Mesothelial cell of epicardium (in vitro differentiated cells): ENCODE measurements around the gene PELO. TPM values are rescaled to one million over a fixed set of nuclear protein-coding genes. Genes with fewer than 3 reads are reported as not detected.

Source experiments
- DNase-seq, 2 experiments: peaks; one replicate each; pipeline ENCODE4 v3.0.0; 2021; ENCODE audit warnings: low spot score in 2 of 2; ENCODE audit not compliant: unreplicated experiment in 2 of 2
- H3K27ac Mint-ChIP-seq: 2 replicates; pipeline ENCODE4 v1.8.0; 2021; ENCODE audit warnings: mixed read lengths
- H3K27me3 Mint-ChIP-seq: 2 replicates; pipeline ENCODE4 v1.8.0; 2021; ENCODE audit warnings: low read depth, mixed read lengths
- H3K36me3 Mint-ChIP-seq: 2 replicates; pipeline ENCODE4 v1.8.0; 2021; ENCODE audit warnings: mixed read lengths
- H3K4me1 Mint-ChIP-seq: 2 replicates; pipeline ENCODE4 v1.8.0; 2021; ENCODE audit warnings: mixed read lengths
- H3K4me3 Mint-ChIP-seq: 2 replicates; pipeline ENCODE4 v1.8.0; 2021; ENCODE audit warnings: mild to moderate bottlenecking, moderate library complexity, mixed read lengths
- H3K9me3 Mint-ChIP-seq: 2 replicates; pipeline ENCODE4 v1.8.0; 2021; ENCODE audit warnings: mixed read lengths
- total RNA-seq: library from RNA; stranded (reverse); gene quantifications from 3 replicates; pipeline ENCODE4 v1.2.1, GENCODE V29; 2021
- TF ChIP-seq, protein P1 (sequence below): fragments of 200-600 bp; sonication (generic); IDR thresholded peaks from one replicate; pipeline ENCODE4 v1.5.0; 2021; ENCODE audit warnings: antibody characterized with exemption; ENCODE audit not compliant: unreplicated experiment

PELO gene
- total RNA-seq, 1 donor from 2014 or later: 14.0 TPM

DNA sequence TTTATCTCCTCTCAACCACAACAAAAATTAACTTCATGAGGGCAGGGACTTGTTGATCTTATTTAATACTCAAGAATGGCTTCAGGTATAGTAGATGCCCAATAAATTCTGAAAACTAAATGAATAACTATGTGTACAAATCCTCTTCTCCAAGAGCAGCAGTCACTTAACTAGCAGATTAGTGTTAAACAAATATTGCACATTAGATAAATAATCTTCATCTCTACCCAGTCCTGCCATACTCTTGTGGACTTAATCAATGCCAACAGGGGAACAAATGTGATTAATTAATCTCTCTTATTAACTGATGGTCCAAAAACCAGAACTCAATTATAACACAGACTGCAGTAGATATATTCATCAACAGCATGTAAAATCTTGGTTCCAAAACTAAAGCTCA lies 15.0 kb upstream of the PELO start:
- no peaks in the 10 kb centered on the region for H3K9me3 Mint-ChIP-seq
- H3K36me3 Mint-ChIP-seq: no peaks in the 10 kb centered on the region
- H3K4me3 Mint-ChIP-seq: no peak overlapping the region
- no peak overlapping the region for H3K27ac Mint-ChIP-seq
- TF ChIP-seq, protein P1, sequence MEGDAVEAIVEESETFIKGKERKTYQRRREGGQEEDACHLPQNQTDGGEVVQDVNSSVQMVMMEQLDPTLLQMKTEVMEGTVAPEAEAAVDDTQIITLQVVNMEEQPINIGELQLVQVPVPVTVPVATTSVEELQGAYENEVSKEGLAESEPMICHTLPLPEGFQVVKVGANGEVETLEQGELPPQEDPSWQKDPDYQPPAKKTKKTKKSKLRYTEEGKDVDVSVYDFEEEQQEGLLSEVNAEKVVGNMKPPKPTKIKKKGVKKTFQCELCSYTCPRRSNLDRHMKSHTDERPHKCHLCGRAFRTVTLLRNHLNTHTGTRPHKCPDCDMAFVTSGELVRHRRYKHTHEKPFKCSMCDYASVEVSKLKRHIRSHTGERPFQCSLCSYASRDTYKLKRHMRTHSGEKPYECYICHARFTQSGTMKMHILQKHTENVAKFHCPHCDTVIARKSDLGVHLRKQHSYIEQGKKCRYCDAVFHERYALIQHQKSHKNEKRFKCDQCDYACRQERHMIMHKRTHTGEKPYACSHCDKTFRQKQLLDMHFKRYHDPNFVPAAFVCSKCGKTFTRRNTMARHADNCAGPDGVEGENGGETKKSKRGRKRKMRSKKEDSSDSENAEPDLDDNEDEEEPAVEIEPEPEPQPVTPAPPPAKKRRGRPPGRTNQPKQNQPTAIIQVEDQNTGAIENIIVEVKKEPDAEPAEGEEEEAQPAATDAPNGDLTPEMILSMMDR: no peak
- H3K27me3 Mint-ChIP-seq: no peaks in the 10 kb centered on the region
- no peak for DNase-seq
- H3K4me1 Mint-ChIP-seq: peaks cover 16% of the 10 kb centered on the region

DNA sequence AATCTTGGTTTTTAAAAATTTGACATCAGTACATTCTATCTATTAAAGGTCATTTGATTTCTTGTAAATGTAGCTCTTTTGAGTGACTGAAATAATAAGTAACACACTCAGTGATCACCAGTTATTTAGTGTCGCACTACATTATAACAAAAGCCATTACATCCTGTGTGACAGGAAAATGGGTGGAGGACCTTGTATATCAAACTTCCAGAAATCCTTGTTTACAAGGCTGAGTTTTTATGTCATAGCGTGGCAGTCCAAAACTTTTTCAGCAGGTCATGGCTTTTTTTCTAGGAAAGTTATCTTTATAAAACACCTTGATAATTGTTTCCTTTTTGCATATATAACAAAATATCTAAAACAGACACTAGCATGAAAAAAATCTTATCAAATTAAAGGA lies 14.4 kb upstream of the PELO start:
- Mint-ChIP-seq H3K9me3 (no peaks in the 10 kb centered on the region), H3K27me3 (no peaks in the 10 kb centered on the region), H3K4me1 (peaks cover 10% of the 10 kb centered on the region), H3K4me3 (no peak overlapping the region), H3K36me3 (no peaks in the 10 kb centered on the region), H3K27ac (no peak overlapping the region)
- DNase-seq: no peak
- TF ChIP-seq, protein P1: no peak

DNA sequence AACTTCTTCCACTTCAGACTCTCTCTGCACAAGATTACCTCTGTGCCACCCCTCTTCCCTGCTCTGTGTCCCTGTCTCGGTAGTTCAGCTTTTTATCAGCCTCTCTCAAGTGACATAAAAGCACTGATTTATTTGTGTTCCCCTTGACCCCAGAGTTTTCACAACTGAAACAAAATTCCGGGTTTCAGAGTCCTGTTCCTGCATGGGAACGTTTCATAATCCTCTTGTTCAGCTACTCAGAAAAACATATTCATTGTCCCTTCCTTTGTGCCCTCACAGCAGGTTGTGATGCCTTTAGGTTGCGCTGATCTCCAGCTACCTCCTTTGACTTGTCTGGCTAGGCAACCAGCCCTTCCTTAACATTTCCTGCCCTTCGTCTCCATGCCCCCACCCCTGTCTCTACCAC lies 13.7 kb upstream of the PELO start:
- Mint-ChIP-seq H3K27ac (no peak overlapping the region), H3K9me3 (no peaks in the 10 kb centered on the region), H3K36me3 (no peaks in the 10 kb centered on the region), H3K4me3 (no peak overlapping the region), H3K27me3 (no peaks in the 10 kb centered on the region), H3K4me1 (peaks cover 5% of the 10 kb centered on the region)
- no peak for DNase-seq
- TF ChIP-seq, protein P1: no peak

DNA sequence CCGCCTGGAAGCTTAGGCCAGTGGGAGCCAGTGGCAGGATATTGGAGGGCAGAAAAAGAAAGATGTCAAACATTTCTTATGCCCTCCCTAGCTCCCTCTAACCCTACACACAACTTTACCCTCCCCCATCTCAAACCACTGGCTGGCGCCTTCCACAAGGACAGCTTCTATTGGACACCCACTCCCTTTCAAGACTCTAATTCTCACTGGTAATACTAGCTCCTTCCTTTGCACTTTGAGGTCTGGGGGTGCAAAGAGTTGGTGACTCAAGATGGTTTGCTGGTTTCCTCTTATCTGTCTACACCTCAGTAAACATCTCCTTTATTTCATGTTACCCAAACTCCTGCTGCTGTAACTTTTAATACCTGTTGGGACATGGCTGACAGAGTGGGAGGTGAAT lies 11.6 kb upstream of the PELO start:
- no peaks in the 10 kb centered on the region for H3K9me3 Mint-ChIP-seq
- H3K4me3 Mint-ChIP-seq: no peak overlapping the region
- no peaks in the 10 kb centered on the region for H3K27me3 Mint-ChIP-seq
- peaks cover 2% of the 10 kb centered on the region for H3K4me1 Mint-ChIP-seq
- TF ChIP-seq, protein P1: no peak
- no peak overlapping the region for H3K27ac Mint-ChIP-seq
- no peaks in the 10 kb centered on the region for H3K36me3 Mint-ChIP-seq
- no peak for DNase-seq

DNA sequence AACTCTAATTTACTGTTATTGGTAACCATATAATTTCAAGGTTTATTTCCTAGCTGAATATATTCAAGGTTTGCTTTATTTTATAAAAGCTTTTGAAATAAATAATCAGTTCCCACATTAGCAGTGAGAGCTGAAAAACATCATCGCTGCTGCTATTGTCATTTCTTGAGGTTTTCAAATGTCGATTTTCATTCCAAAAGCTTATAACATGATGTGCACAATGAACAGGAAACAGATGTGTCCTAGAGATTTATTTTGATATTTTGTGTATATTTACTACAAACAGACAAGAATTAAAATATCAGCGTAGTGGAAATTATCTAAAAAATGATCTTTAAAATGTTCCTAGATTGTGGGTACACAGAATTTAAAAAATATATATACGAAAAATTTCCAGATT lies 10.5 kb upstream of the PELO start:
- Mint-ChIP-seq H3K9me3 (no peaks in the 10 kb centered on the region), H3K27me3 (no peaks in the 10 kb centered on the region), H3K4me1 (peaks cover 2% of the 10 kb centered on the region), H3K4me3 (no peak overlapping the region), H3K27ac (no peak overlapping the region), H3K36me3 (no peaks in the 10 kb centered on the region)
- TF ChIP-seq, protein P1: no peak
- DNase-seq: no peak

DNA sequence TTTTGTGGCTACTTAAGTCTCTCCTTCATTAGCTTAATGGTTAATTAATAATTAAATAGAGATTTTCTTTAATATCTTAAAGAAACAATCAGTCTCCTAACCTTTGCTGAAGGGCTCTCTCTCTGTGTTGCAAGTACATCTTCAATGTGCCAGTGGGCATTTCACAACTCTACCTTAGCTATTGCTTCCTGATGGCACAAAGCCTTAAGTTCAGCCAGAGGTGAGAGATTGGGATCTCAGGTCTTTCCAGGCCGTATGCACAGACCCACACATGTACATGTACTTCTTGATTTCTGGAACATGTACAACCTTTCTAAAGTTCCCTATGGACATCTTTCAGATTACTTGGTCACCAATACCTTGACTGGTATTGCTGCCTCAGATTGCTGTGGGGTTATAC lies 8.9 kb upstream of the PELO start:
- Mint-ChIP-seq H3K36me3 (no peaks in the 10 kb centered on the region), H3K27me3 (no peaks in the 10 kb centered on the region), H3K4me3 (no peak overlapping the region), H3K4me1 (peaks cover 2% of the 10 kb centered on the region), H3K27ac (no peak overlapping the region), H3K9me3 (no peaks in the 10 kb centered on the region)
- TF ChIP-seq, protein P1: no peak
- DNase-seq: no peak
